Prostate gland (tissue), 2 donors: ENCODE results near the gene ALDH18A1. TPM values are rescaled to one million over a fixed set of nuclear protein-coding genes. Genes with fewer than 3 reads are reported as not detected.

Experiments used
- DNase-seq: peaks from one replicate; pipeline ENCODE4 v3.0.0-alpha.2; 2019; ENCODE audit warnings: low spot score
- H3K27ac ChIP-seq, 2 donors: fragments of 200-600 bp; sonication (generic); 2 replicates each; pipeline ENCODE4 v1.5.1; 2017 to 2019
- H3K27me3 ChIP-seq: fragments of 200-600 bp; sonication (generic); replicated peaks from 2 replicates; pipeline ENCODE4 v1.5.1; 2019; ENCODE audit not compliant: insufficient read depth
- H3K36me3 ChIP-seq, 2 donors: fragments of 200-600 bp; sonication (generic); 1 replicate in 1 of 2; 2 replicates in 1 of 2; pipeline versions ENCODE4 v1.5.1 to v1.8.1; 2017 to 2019
- H3K4me1 ChIP-seq: fragments of 200-600 bp; sonication (generic); replicated peaks from 2 replicates; pipeline ENCODE4 v1.5.1; 2019
- H3K4me3 ChIP-seq, 2 donors: fragments of 200-600 bp; sonication (generic); 2 replicates each; pipeline ENCODE4 v1.5.1; 2017 to 2019
- H3K9me3 ChIP-seq: fragments of 200-600 bp; sonication (generic); 2 replicates; pipeline ENCODE4 v1.5.1; 2017
- POLR2A ChIP-seq: fragments of 450-650 bp; IDR thresholded peaks from one replicate; pipeline ENCODE4 v1.6.1; 2016; ENCODE audit warnings: antibody characterized with exemption, mild to moderate bottlenecking
- POLR2AphosphoS5 ChIP-seq: sonication (generic); formaldehyde crosslinking; IDR thresholded peaks from one replicate; pipeline ENCODE4 v1.6.1; 2017; ENCODE audit warnings: antibody characterized with exemption
- WGBS: methylation state at CpG from one replicate; pipeline ENCODE4 v1.1.5; 2018; 5-methylcytosine and 5-hydroxymethylcytosine counted together
- intact Hi-C: fragments of 100-400 bp; cut with DNase I; formaldehyde crosslinking; loops from one replicate; pipeline ENCODE4 v1.14.2; 2022
- total RNA-seq, 2 donors: library from RNA; depleted of rRNA; stranded (reverse); fragments of >200 nt; gene quantifications; one replicate each; pipeline ENCODE4 v1.1.0, GENCODE V29; 2016
- TF ChIP-seq, protein P1 (sequence below), 4 experiments: fragments of 200-600 bp in 2 of 4; fragments of 450-650 bp in 2 of 4; sonication (generic) in 2 of 4; IDR thresholded peaks; 1 replicate in 3 of 4; 2 replicates in 1 of 4; pipeline ENCODE4 v1.5.1; 2016 to 2019; ENCODE audit warnings: antibody characterized with exemption in 4 of 4, mild to moderate bottlenecking in 2 of 4, moderate library complexity in 2 of 4

Gene ALDH18A1
- total RNA-seq, 2 donors from 2014 or later: 33.7 to 55.1 TPM

DNA sequence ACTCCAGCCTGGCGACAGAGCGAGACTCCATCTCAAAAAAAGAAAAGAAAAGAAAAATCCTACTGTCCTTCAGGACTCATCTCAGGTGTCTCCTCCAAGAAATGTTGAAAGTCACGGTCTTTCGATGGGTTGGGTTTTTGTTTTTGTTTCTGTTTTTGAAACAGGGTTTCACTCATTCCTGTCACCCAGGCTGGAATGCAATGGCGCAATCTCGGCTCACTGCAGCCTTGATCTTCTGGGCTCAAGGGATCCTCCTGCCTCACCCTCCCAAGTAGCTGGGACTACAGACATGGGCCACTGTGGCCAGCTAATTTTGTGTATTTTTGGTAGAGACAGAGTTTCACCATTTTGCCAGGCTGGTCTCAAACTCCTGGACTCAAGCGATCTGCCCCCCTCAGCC is 92.2 kb downstream of the ALDH18A1 start:
- 94% methylated on average over 7 of the region's 7 CpGs for WGBS
- H3K4me3 ChIP-seq: no peak overlapping the region
- intact Hi-C loops: loop anchor here (5.0 kb wide), 1 partner anchor 38 kb away; no protein-coding TSS in a partner anchor
- H3K4me1 ChIP-seq: no peaks in the 10 kb centered on the region
- no peak overlapping the region for H3K27ac ChIP-seq
- no peak for TF ChIP-seq POLR2AphosphoS5
- TF ChIP-seq, protein P1, sequence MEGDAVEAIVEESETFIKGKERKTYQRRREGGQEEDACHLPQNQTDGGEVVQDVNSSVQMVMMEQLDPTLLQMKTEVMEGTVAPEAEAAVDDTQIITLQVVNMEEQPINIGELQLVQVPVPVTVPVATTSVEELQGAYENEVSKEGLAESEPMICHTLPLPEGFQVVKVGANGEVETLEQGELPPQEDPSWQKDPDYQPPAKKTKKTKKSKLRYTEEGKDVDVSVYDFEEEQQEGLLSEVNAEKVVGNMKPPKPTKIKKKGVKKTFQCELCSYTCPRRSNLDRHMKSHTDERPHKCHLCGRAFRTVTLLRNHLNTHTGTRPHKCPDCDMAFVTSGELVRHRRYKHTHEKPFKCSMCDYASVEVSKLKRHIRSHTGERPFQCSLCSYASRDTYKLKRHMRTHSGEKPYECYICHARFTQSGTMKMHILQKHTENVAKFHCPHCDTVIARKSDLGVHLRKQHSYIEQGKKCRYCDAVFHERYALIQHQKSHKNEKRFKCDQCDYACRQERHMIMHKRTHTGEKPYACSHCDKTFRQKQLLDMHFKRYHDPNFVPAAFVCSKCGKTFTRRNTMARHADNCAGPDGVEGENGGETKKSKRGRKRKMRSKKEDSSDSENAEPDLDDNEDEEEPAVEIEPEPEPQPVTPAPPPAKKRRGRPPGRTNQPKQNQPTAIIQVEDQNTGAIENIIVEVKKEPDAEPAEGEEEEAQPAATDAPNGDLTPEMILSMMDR (IDR thresholded peaks at IDR 0.05): no peak
- TF ChIP-seq POLR2A: no peak
- no peaks in the 10 kb centered on the region for H3K27me3 ChIP-seq
- DNase-seq: no peak
- H3K9me3 ChIP-seq: no peaks in the 10 kb centered on the region
- H3K36me3 ChIP-seq: no peaks in the 10 kb centered on the region

DNA sequence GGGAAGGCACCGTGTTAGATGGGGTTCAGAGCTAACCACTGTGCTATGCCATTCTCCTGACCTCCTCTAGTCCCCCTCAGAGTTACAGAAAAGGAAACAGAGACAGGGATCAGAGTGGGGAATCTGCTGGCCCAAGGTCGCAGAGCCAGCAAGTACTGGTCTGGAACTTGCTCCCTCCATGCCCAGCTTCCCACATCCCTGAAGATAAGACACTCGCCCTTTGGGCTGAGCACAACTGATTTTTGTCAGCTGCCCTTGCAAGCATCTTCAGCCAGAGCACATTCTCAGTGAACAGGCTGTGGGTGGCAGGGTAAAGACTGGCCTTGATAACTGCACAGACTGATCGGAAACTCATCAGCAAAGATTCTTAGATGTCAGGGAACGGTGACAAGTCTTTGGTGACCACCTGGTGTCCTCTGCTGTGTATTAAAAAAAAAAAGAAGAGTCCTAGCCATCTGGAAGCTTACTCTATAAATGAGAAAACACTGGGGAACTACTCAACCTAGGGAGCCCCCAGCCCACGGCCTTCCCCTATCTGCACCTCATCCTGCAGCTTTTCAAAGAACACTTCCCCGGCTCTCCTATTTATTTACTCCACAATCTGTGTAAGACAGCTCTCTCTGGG is 94.1 kb downstream of the ALDH18A1 start:
- H3K4me1 ChIP-seq: no peaks in the 10 kb centered on the region
- no peaks in the 10 kb centered on the region for H3K27me3 ChIP-seq
- DNase-seq: no peak
- H3K27ac ChIP-seq: peak overlapping the region in 1 of 2 donors; percentile 92
- intact Hi-C loops: loop anchor here (5.0 kb wide), 1 partner anchor 40 kb away; no protein-coding TSS in a partner anchor
- H3K4me3 ChIP-seq: no peak overlapping the region
- TF ChIP-seq, protein P1 (IDR thresholded peaks at IDR 0.05): no peak
- TF ChIP-seq POLR2A: no peak
- TF ChIP-seq POLR2AphosphoS5: no peak
- no peaks in the 10 kb centered on the region for H3K9me3 ChIP-seq
- H3K36me3 ChIP-seq: no peaks in the 10 kb centered on the region
- WGBS: 64% methylated on average over 7 of the region's 7 CpGs

DNA sequence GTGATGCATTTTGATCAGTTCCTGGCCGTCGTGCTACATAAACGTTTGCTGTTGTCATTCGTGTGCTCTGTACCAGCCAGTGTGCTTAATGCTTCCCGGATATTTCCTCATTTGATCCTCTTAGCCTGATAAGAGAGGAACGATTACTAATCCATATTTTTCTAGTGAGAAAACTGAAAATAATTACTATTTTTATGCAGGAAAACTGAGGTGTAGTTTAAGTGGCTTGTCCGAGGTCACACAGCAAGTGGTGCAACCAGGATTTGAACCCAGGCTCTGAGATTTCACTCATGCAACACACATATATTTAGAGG is 94.7 kb downstream of the ALDH18A1 start:
- TF ChIP-seq POLR2AphosphoS5 (no peak), POLR2A (no peak)
- TF ChIP-seq, protein P1 (IDR thresholded peaks at IDR 0.05): no peak
- no peaks in the 10 kb centered on the region for H3K4me1 ChIP-seq
- DNase-seq: no peak
- 35% methylated on average over 7 of the region's 7 CpGs for WGBS
- intact Hi-C loops: loop anchor here (5.0 kb wide), 1 partner anchor 40 kb away; no protein-coding TSS in a partner anchor
- H3K27me3 ChIP-seq: no peaks in the 10 kb centered on the region
- no peaks in the 10 kb centered on the region for H3K9me3 ChIP-seq
- peak overlapping the region; percentile 72 to 80 for H3K4me3 ChIP-seq
- no peaks in the 10 kb centered on the region for H3K36me3 ChIP-seq
- peak overlapping the region; percentile 68 to 92 for H3K27ac ChIP-seq

DNA sequence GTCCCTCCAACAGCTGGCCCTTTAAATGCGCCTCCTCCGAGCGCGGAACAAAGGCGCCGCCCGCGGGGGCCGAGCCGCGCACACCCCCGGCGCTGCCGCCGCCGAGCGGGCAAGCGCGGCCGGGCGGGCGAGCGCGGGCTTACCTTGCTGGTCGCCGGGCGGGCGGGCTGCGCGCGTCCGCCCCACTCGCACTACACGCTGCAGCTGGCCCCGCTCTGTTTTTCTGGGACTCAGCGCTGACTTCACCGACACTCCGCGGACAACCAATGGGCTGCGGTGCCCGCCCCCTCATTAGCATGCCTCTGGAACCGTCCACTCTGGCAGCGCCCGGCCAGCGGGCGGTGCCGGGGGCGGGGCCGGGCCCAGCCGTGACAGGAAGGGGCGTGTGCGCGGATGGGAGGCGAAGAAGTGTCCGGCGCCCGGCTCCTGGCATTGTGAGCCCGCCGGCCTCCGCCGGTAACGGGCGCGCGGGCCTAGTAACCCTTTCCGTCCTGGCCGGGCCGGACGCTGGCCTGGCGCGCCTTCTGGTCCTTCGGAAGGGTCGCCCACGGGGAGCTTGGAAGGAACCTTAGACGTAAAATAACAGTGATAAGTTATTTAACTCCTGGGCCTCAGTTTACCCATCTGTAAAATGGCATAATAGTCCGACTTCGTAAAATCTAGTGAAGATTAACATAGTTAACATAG is 95.2 kb downstream of the ALDH18A1 start, which contains the start of gene SORBS1:
Gene SORBS1, minus strand, starts transcription at position 195 of the 687 bp plus-strand sequence. CDS start 120,236 bp downstream, outside the sequence.
- no peaks in the 10 kb centered on the region for H3K36me3 ChIP-seq
- TF ChIP-seq POLR2AphosphoS5: peak; percentile 97
- peak; percentile 99 for TF ChIP-seq POLR2A
- TF ChIP-seq, protein P1 (IDR thresholded peaks at IDR 0.05): peak in 1 of 4 experiments; percentile 21
- 2% methylated on average over 52 of the region's 77 CpGs for WGBS
- peak within 1 kb of the TSS; percentile 72 to 80 for H3K4me3 ChIP-seq
- peak; percentile 97 for DNase-seq
- intact Hi-C loops: loop anchor here (5.0 kb wide), 1 partner anchor 41 kb away; no protein-coding TSS in a partner anchor
- H3K27me3 ChIP-seq: no peaks in the 10 kb centered on the region
- H3K9me3 ChIP-seq: no peaks in the 10 kb centered on the region
- peak within 1 kb of the TSS; percentile 90 to 92 for H3K27ac ChIP-seq
- no peaks in the 10 kb centered on the region for H3K4me1 ChIP-seq
